HG02970 (cell line): ENCODE measurements around the gene CCNT1.
"Not testable (repeated sequence)": the region's sequence is repeated elsewhere in the genome, so short reads cannot be mapped to it uniquely, and the experiment has no call there.

Experiments used
- ATAC-seq: cut with Tn5 transposase; IDR thresholded peaks from one replicate; pipeline ENCODE4 v1.9.1; 2021; ENCODE audit warnings: mild to moderate bottlenecking, moderate library complexity, moderate number of reproducible peaks; ENCODE audit not compliant: unreplicated experiment, low FRiP score

Gene CCNT1

GRCh38 chr12:48643011-48643410, 73.5 kb downstream of the CCNT1 start:
- ATAC-seq: no peak

DNA sequence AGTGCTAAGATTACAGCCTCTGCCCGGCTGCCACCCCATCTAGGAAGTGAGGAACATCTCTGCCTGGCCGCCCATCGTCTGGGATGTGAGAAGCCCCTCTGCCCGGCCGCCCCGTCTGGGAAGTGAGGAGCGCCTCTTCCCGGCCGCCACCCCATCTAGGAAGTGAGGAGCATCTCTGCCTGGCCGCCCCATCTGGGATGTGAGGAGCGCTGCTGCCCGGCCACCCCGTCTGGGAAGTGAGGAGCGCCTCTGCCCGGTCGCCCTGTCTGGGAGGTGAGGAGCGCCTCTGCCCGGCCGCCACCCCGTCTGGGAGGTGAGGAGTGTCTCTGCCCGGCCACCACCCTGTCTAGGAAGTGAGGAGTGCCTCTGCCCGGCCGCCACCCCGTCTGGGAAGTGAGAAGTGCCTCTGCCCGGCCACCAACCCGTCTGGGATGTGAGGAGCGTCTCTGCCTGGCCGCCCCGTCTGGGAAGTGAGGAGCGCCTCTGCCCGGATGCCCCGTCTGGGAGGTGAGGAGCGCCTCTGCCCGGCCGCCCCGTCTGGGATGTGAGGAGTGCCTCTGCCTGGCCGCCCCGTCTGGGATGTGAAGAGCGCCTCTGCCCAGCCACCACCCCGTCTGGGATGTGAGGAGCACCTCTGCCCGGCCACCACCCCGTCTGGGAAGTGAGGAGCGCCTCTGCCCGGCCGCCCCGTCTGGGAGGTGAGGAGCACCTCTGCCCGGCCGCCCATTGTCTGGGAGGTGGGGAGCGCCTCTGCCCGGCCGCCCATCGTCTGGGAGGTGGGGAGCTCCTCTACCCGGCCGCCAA, 74.6 kb downstream of the CCNT1 start:
- not testable (repeated sequence) for ATAC-seq

DNA sequence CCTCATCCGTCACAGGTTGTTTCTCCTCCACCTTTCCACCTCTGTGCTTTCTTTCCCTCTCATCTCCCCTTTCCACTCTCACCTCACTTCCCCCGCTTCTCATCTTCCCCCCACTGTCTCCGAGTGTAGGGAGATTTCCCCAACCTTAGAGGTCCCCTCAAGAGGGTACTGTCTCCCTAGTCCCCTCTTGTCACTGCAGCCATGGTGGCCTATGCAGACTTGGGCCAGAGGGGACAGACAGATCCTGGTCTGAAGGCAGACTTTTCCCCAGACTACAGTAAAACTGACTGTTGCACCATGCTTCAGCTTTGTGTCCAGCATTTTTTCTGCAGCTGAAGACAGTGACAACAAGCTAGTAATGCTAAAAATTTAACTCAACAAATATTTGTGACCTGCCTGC, 75.7 kb downstream of the CCNT1 start:
- ATAC-seq: no peak

DNA sequence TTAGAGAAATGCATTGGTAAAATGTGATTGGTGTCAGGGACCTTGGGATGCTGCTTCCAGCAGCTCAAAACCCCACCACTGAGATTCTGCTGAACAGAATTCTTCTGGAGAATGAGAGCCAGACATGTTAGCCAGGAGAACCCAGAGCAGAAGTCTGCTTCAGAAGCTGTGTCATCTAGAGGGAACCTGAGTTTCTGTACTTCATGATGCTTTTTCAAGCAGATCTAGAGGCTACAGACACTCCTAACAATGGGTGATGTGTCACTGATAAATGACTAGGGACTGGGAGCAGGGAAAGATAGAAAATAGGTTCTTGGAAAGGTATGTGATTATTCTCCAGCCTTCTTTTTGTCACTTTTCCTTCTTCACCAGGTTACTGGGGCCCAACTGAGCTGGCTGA, 76.1 kb downstream of the CCNT1 start:
- ATAC-seq: no peak
